Tongue (tissue), 2 donors: ENCODE data around the gene EIF5B. TPM values are rescaled to one million over a fixed set of nuclear protein-coding genes. Genes with fewer than 3 reads are reported as not detected.
"Not testable (repeated sequence)": the region's sequence is repeated elsewhere in the genome, so short reads cannot be mapped to it uniquely, and the experiment has no call there.

ENCODE experiments used
- DNase-seq: peaks from one replicate; pipeline ENCODE4 v3.0.0-alpha.2; 2015
- total RNA-seq: library from RNA; depleted of rRNA; stranded (reverse); fragments of >200 nt; gene quantifications from one replicate; pipeline ENCODE4 v1.2.3, GENCODE V29; 2014

Gene EIF5B
- total RNA-seq, 1 donor from 2014 or later: 29.1 TPM

DNA sequence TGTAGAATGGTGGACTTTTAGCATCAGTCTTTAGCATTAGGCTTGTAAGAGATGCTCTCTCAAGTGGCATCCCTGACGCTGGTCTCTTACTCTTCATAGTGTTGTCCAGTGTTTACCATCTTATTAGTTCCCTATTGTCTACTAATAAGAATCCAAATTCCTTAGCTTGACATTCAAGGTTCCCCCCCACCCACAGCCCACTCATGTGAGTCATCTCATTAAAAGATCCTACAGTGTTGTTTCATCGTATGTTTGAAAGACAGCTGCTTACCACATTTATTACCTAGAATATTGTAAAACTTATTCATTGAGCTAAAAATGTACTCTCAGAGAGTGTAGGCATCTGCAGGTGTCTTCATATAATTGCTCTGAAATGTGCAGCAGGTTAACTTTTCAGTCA lies 28.5 kb downstream of the EIF5B start:
- DNase-seq: no peak

DNA sequence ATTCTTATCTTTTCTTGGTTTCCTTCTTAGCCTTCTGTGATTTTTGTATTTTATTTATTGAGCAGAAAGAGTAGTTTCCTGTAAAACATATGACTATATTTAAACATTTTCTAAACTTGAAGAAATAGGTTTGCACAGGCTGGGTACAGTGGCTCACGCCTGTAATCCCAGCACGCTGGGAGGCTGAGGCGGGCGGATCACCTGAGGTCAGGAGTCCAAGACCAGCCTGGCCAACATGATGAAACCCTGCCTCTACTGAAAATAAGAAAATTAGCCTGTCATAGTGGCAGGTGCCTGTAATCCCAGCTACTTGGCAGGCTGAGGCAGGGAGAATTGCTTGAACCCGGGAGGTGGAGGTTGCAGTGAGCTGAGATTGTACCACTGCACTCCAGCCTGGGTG lies 31.7 kb downstream of the EIF5B start:
- DNase-seq: not testable (repeated sequence)

DNA sequence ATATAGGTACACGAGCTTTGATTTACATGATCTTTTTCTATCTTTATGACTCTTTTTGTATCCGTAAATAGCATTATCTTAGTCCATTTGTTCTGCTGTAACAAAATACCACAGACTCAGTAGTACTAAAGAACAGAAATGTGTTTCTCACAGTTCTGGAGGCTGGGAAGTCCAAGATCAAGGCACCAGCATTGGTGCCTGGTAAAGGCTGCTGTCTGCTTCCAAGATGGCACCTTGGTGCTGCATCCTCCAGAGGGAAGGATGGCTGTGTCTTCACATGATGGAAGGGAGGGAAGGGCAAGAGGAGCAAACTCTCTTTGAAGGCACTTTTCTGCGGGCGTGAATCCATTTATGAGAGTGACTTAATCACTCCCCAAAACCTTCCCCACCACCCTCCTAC lies 36.0 kb downstream of the EIF5B start:
- no peak for DNase-seq

DNA sequence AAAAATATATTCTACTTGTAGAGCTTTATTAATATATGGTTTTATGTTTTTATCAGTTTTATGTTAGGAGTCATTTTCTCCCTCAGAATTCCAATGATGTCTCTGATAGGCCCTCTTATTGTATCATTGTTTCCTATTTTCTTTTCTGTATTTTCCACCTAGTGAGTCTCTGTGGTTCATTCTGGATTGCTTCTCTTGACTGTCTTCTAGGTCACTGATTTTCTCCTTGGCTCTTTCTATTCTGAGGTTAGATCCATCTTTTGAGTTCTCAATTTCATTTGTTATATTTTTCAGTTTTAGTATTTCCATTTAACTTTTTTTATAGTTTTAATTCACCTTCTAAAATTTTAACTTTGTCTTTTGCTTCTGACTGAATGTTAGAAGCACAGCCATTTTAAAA lies 37.6 kb downstream of the EIF5B start:
- no peak for DNase-seq

DNA sequence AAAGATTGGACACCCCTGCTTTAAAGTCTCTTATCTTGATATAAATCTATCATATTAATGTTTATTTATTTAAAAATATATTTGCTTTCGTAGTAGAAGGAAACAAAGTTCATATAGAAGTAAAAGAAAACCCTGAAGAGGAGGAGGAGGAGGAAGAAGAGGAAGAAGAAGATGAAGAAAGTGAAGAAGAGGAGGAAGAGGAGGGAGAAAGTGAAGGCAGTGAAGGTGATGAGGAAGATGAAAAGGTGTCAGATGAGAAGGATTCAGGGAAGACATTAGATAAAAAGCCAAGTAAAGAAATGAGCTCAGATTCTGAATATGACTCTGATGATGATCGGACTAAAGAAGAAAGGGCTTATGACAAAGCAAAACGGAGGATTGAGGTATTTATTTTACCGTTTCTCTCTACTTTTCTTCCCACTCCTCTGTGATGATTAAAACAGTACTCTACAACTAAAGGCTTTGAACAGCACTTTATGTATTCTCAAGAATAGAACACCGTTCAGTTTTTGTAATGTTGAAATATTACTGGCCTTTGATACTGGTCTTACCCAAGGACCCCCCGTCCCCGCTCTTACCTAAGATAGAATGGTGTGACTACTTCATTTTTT lies 39.2 kb downstream of the EIF5B start:
- DNase-seq: no peak

DNA sequence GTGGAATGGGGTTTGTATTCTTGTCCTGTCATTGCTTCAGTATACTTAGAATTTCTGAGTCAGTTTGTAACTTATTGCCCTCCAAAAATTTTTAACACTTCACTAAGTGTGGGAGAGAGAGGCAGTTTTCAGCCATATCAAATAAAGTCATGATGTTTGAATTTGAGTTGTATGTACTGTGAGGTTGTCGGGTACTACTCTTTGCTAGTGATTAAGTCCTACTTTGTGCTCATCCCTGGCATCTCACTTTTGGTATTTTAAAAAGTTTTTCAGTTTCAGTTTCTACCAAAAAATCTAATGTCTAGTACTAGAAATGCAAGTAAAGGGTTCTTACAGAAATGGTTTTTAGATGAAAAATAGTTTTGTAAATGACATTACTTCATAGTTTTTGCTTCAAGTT lies 40.7 kb downstream of the EIF5B start:
- DNase-seq: no peak

DNA sequence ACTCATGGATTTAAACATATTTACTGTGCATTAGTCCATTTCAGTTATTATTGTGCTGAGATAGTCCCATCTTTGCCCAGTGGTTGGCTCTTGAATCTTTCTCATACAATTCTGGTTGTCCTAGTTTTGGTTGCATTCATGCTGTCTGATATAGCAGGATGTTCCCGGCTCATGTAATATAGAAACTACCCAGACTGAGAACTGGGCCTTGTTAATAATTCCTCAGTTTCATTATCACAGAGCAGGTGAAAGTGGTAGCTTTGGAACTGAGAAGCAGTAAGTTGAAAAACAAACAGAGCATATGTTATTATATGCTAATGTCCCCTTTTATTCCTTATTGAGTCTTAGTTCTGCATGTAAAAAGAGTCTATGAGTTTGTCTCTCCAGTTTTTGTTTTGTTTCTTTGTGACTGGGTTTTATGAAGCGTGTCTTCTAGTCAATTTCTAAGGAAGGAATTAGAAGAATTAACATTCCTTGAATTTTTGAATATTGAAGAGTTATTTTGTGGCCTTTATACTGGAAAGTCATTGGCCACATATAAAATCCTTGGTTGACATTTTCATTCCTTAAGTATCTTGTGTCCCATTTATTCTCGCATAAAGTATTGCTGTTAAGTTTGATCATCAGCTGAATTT lies 43.3 kb downstream of the EIF5B start:
- DNase-seq: no peak

DNA sequence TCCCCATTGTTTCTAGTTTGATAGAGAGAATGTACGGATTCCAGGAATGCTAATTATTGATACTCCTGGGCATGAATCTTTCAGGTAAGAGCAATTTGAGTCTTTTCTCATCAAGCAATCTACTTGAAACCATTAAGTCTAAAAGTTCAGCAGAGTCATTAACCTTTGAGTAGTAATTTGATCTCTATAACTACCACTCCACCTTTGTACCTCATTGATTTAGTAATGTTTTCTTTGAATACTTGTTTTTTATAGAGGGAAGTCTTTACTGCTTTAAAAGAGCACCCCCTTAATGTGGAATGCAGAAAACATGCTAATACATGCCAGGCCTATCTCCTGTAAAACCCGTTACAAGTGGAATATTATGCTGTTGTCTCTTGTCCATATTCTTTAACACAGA lies 45.0 kb downstream of the EIF5B start:
- DNase-seq: no peak

DNA sequence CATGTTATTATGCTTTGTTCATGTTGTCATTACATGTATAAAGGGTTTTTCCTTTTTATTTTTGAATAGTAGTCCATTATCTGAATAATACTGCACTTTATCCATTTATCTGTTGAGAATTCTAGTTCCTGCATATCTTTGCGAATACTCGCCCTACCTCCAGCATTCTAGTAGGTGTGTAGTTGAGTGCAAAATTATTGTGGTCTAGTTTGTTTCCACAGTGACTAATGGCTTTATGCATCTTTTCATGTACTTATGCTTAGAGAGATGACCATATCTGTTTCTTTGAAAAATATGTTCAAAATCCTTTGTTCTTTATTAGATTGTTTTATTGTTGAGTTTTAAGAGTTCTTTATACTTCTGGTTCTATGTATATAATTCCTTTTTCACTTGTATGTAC lies 48.8 kb downstream of the EIF5B start:
- no peak for DNase-seq

DNA sequence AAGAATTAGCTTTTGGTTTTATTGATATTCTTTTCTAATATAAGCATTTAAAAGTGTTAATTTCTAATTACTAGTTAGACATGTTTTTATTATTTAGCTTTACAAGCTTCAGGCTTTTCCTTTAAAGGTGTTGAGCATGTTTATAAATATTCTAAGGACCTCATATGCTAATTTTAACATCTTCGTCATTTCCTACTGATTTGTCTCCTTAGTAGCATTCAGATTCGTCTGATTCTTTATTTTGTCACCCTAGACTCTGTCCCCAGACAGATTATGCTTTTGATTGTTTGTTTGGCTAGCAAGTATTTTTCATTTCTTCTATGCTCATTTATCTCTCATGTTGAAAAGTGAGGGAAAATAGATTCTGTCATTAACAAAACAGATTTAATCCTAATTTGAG lies 51.7 kb downstream of the EIF5B start:
- DNase-seq: no peak

DNA sequence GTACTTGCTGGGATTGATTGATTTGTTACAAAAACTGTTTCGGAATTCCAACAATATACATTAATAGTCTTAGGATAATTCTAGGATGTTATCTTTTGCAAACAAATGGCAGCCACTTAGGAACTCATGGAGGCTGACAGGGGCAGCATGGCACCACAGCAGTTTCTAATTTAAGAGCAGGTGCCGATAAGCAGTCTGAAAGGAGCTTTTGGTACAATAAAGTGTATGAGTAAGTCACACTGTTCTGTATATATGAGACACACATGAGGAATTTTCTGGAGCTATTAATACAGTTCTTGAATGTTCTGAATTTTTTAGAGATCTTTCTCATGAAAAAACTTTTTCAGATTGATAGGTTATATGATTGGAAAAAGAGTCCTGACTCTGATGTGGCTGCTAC lies 52.2 kb downstream of the EIF5B start:
- no peak for DNase-seq

DNA sequence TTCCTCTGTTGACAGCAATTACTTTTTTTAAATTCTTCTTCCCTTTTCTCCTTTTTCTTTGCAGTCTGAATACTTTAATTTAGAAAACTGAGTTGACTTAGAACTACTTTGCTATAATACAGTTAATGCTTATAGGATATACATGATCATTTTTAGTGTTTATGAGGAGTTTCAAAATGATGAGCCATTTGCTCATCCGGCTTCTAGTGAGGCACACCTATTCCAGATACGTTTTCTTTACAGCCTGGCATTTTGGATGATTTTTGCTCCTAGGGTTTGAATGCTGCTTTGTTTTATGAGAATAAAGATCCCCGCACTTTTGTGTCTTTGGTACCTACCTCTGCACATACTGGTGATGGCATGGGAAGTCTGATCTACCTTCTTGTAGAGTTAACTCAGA lies 52.8 kb downstream of the EIF5B start:
- DNase-seq: no peak

DNA sequence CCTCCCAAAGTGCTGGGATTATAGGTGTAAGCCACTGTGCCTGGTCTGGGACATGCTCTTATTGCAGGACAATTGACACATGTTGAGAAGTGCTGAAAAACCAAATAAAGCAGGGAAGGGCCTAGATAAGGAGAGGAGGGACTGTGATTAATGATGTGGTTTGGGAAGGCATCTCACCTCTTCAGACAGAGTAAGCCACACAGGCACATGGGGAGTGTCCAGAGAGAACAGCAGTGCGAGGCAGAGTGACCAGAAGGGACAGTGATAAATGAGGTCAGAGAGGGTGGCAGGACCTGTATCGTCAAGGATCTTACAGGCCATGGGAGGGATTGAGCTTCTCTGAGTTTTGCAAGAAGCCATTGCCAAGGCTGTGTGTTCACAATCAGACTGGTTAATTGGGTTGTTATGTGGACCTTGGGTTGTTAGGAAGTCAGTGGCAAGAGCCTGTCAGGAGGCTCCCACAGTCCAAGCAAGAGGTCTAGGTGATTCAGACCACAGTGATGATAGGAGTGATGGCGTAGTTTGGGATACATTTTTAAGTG lies 58.5 kb downstream of the EIF5B start:
- no peak for DNase-seq

DNA sequence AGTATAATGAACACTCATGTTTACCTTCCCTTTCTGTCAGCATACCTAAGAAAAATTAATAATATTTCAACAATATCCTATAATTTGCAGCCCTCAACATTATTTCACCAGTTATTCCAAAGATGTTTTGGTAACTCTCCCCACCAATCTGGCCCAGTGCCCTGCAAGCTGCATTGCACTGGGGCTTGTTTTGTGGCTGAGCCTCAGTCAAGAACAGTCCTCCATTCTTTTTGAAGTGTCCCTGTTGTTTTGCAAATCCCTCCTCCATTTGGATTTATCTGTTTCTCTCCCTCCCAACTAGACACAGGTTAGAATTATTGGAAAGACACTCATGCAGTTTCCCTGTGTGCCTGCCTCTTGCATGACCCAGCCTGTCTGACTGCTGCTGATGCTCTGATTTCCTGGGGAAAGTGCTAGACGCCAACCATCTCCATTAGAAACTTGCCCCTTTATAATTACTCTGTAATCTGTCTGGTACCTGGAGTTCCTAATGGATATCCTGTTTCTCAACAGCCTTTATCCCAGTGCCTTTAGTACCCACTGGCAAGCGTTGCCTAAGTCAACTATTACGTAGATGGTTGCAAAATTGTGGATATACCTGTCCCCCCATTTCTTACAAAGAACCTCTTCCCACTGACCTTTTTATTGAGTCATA lies 60.2 kb downstream of the EIF5B start:
- DNase-seq: no peak

DNA sequence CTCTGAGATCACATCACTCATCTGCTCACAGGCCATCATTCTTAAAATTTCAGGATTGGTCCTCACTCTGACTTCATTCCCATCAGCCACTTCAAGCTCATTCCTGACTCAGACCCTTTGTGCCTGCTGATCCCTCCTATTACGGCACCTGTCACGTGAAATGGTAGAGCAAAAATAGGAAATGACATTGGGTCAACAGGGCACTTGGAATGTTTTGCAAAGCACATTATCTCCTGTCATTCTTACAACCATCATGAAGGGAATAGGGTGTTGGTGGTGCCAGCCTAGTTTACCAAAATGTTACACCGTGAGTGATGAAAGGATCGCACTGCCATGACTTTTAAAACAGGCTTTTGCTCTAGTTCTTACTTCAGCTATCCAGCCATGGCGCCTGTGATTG lies 61.1 kb downstream of the EIF5B start:
- DNase-seq: no peak

DNA sequence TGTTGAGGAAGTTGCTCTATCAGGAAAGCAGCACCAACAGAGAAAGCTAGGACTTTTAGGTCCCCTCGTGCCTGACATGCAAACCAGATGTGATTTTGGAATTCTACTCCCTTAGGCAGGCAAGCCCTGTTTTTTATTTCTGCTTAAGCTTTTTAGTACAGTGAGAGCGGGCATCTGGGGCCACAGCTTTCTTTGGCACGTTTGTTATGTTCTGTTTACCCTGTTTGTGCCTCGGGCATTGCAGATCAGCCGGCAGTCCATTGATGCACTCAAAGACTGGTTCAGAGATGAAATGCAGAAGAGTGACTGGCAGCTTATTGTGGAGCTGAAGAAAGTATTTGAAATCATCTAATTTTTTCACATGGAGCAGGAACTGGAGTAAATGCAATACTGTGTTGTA lies 61.9 kb downstream of the EIF5B start:
- DNase-seq: peak; percentile 8

DNA sequence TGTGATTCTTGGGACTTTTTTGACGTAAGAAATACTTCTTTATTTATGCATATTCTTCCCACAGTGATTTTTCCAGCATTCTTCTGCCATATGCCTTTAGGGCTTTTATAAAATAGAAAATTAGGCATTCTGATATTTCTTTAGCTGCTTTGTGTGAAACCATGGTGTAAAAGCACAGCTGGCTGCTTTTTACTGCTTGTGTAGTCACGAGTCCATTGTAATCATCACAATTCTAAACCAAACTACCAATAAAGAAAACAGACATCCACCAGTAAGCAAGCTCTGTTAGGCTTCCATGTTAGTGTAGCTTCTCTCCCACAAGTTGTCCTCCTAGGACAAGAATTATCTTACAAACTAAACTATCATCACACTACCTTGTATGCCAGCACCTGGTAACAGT lies 62.6 kb downstream of the EIF5B start:
- DNase-seq: no peak

DNA sequence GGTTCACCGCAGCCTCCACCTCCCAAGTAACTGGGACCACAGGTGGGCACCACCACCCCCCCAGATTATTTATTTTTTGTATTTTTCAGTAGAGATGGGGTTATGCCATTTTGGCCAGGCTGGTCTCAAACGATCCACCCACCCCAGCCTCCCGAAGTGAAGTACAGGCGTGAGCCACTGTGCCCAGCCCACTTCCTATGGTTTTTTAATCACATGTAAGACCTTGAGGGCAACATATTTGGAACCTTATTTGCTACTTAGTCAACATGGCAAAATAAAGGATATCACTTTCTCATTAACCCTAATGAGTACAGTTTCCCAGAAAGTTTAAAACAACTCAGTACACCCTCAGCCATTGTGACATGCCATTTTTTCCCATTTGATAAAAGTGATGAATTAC lies 64.7 kb downstream of the EIF5B start:
- no peak for DNase-seq

DNA sequence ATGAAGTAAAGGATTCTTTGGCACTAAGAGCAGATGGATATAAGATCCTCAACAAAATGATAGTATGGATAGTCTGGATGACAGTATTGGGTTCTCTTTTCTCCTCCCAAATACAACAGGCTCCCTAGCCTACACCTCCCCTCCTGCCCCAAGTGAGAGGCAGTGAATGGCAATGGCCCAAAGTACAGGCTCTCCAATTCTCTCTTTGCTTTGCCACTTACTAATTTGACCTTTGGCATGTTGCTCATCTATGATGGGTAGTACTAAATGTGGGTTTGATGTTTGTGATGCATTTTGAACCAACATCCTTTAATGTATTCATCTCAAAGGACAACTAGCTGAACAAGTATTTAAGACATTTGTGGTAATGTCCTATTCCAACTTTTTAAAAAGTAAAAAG lies 65.9 kb downstream of the EIF5B start:
- DNase-seq: no peak

DNA sequence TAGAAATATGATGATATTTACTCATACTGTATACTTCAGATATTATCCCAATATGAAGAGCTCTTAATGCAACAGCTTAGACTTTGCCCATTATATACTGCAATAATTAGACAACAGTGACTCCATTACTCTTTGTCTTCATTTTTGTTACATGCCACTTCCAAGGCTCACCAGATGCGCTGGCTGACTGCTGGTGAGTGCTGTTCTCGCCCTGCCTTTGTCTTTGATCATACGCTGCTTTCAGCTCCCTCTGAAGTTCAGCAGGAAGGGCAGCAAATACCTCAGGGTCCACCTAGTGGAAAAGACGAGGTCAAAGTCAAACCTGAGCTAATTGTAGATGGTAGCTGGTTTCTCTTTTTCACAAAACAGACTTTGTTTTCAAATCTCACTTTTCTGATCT lies 66.3 kb downstream of the EIF5B start:
- no peak for DNase-seq

DNA sequence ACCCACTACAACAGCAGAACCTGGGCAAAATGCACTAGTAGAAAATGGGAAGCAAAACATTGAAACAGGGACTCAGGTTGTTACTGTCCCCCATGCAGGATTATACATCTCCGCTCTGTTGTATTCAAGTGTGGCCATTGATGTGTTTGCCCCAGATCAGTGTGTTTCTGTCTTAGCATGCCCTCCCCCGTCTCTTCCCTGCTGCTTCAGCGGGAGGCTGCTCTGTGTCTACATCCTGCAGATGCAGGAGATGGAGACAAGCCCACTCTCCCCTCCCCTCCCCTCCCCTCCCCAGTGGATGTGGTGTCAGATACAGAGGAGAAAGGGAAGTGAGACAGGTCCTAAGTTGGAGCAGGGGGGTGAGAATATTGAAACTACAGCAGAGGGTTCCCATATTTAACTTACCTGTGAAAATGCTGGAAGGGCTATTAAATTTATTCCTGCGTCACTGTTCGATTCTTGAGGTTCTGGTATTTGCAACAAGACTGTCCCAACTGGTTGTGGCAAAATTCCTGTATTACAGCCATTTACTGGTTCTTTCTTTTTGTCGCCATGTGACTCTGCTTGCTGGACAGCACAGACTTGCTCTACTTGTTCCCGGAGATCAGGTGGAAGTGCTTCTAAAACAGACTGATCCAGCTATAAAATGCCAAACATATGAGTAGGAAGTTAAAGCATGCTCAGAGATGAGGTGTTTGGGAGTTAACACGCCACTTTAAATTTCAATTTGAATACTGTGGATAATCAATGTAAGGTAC lies 67.0 kb downstream of the EIF5B start:
- DNase-seq: no peak

DNA sequence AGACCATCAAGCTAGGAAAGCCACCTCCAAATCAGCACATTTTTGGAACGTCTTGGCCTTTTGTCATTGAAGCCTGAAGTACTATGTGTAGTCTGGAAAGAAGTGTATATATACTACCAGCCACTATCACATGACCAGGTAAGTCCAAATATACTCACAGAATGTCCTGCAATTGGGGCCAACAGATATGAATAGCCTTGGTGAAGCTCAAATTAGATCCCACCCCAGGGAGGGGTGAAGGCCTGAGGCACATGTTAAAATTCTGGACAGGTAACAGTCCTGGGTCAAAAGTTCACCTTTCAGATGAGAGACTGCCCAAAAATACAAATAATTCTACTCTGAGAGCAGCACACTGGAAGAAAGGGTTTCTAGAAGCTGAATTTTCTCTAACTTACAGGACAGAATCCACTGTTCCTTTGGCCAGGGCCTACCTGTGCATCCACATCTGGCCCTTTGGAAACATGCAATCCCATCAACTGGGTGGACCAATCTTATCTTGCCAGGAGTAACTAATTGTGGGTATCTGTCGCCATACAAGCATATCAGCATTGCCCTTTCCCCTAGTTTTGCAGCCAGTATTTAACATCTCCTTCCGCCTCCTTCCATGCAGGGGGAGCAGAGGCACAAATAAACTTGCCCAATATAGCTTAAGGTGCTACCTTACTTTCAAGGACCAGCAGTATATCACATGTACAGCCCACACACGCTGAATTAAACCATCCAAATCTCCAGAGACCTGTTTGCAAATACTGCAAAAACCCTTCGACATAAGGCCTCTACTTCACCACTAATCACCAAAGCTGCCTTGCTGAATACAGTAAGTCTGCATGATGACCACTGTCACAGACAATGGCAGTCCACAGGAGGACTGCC lies 67.8 kb downstream of the EIF5B start:
- DNase-seq: no peak
